ELF-1 (cell line): ENCODE results near the gene MRPL39.

ENCODE experiments used
- DNase-seq: peaks from one replicate; pipeline ENCODE4 v3.0.0-alpha.2; 2016; ENCODE audit warnings: low read depth, low spot score

MRPL39 gene

GRCh38 chr21:25539606-25540005, 67.7 kb downstream of the MRPL39 start:
- DNase-seq, result no peak

GRCh38 chr21:25537174-25537573, 70.1 kb downstream of the MRPL39 start:
- no peak for DNase-seq

GRCh38 chr21:25536752-25537151, 70.5 kb downstream of the MRPL39 start:
- DNase-seq, result no peak

GRCh38 chr21:25535849-25536248, 71.4 kb downstream of the MRPL39 start:
- DNase-seq, result no peak
